Esophagus muscularis mucosa (tissue), 4 donors: ENCODE measurements around the gene PCNT.

Experiments used
- CTCF ChIP-seq, 3 experiments: fragments of 200-600 bp in 2 of 3; fragments of 450-650 bp in 1 of 3; sonication (generic) in 2 of 3; IDR thresholded peaks; one replicate each; pipeline ENCODE4 v1.5.1; 2017 to 2019; ENCODE audit warnings: antibody characterized with exemption in 3 of 3, mild to moderate bottlenecking in 2 of 3, moderate library complexity in 1 of 3
- EP300 ChIP-seq: sonication (generic); formaldehyde crosslinking; IDR thresholded peaks from one replicate; pipeline ENCODE4 v1.6.1; 2017; ENCODE audit warnings: antibody characterized with exemption
- POLR2A ChIP-seq: fragments of 450-650 bp; IDR thresholded peaks from one replicate; pipeline ENCODE4 v1.6.1; 2017; ENCODE audit warnings: antibody characterized with exemption, moderate library complexity, mild to moderate bottlenecking, low read depth
- POLR2AphosphoS5 ChIP-seq, 2 donors: sonication (generic); formaldehyde crosslinking; IDR thresholded peaks; one replicate each; pipeline ENCODE4 v1.6.1; 2017; ENCODE audit warnings: antibody characterized with exemption in 2 of 2

GRCh38 chr21:46431884-46432488 lies 108.0 kb downstream of the PCNT start:
- TF ChIP-seq CTCF (IDR thresholded peaks at IDR 0.05): no peak
- TF ChIP-seq POLR2AphosphoS5 (IDR thresholded peaks at IDR 0.05): no peak
- no peak for TF ChIP-seq POLR2A
- no peak for TF ChIP-seq EP300
